Immature natural killer cell (primary cell): ENCODE results near the gene RASL10A. TPM values are rescaled to one million over a fixed set of nuclear protein-coding genes. Genes with fewer than 3 reads are reported as not detected.

ENCODE experiments used
- DNase-seq, 3 donors: peaks; one replicate each; pipeline ENCODE4 v3.0.0; 2022; ENCODE audit warnings: mixed read lengths in 1 of 3
- H3K27ac Mint-ChIP-seq, 6 donors: one replicate each; pipeline ENCODE4 v1.8.0; 2020; ENCODE audit warnings: mixed read lengths in 6 of 6, mild to moderate bottlenecking in 5 of 6, inconsistent platforms in 4 of 6, moderate library complexity in 3 of 6
- H3K27me3 Mint-ChIP-seq, 3 donors: one replicate each; pipeline ENCODE4 v1.8.0; 2020 to 2021; ENCODE audit warnings: low read depth in 3 of 3, mild to moderate bottlenecking in 3 of 3, mixed read lengths in 3 of 3, moderate library complexity in 3 of 3, inconsistent platforms in 1 of 3
- H3K36me3 Mint-ChIP-seq, 3 donors: one replicate each; pipeline ENCODE4 v1.8.0; 2020; ENCODE audit warnings: mixed read lengths in 3 of 3, inconsistent platforms in 2 of 3, mild to moderate bottlenecking in 2 of 3
- H3K4me1 Mint-ChIP-seq, 2 donors: one replicate each; pipeline ENCODE4 v1.8.0; 2020; ENCODE audit warnings: inconsistent platforms in 2 of 2, mild to moderate bottlenecking in 2 of 2, mixed read lengths in 2 of 2, moderate library complexity in 1 of 2
- H3K4me3 Mint-ChIP-seq, 5 donors: one replicate each; pipeline ENCODE4 v1.8.0; 2020; ENCODE audit warnings: mild to moderate bottlenecking in 5 of 5, mixed read lengths in 5 of 5, inconsistent platforms in 3 of 5, moderate library complexity in 3 of 5
- H3K9me3 Mint-ChIP-seq, 6 donors: one replicate each; pipeline ENCODE4 v1.8.0; 2020; ENCODE audit warnings: mild to moderate bottlenecking in 6 of 6, mixed read lengths in 6 of 6, inconsistent platforms in 4 of 6, moderate library complexity in 3 of 6
- polyA plus RNA-seq, 3 donors: library from polyadenylated mRNA; unstranded; fragments of 300-500 nt; fragmentation: Illumina TruSeq; gene quantifications; one replicate each; pipeline ENCODE4 v1.2.3, GENCODE V29; 2021

The RASL10A gene
- polyA plus RNA-seq, 3 donors from 2014 or later: not detected

DNA sequence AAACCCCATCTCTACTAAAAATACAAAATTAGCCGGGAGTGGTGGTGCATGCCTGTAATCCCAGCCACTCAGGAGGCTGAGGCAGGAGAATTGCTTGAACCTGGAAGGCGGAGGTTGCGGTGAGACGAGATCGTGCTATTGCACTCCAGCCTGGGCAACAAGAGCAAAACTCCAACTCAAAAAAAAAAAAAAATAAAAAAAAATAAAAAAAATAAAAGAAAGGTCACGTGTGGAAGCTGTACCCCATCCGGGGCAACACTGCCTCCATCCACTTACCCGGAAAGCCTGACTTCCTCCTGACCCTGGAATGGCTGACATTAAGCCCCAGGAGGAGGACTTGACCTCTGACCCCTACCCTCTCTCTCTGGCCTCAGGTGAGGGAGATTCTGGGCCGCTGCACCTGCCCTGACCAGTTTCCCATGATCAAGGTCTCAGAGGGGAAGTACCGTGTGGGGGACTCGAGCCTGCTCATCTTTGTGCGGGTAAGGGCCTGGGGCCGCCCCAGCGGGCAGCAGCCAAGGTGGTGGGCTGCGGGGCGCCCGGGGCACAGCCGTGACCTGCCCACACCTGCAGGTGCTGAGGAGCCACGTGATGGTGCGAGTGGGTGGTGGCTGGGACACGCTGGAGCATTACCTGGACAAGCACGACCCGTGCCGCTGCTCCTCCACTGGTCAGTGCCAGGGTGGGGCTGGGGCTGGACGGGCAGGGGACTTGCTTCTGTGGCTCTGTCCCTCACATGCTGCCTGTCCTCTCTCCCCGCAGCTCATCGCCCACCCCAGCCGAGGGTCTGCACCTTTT, 5.2 kb downstream of the RASL10A start:
- no peak overlapping the region for H3K27ac Mint-ChIP-seq
- H3K27me3 Mint-ChIP-seq: peaks cover 13 to 15% (median 15%) of the 10 kb centered on the region in 3 donors
- H3K9me3 Mint-ChIP-seq: no peaks in the 10 kb centered on the region
- no peak for DNase-seq
- H3K36me3 Mint-ChIP-seq: no peaks in the 10 kb centered on the region
- H3K4me1 Mint-ChIP-seq: peaks cover 18 to 26% of the 10 kb centered on the region in 2 donors
- no peak overlapping the region for H3K4me3 Mint-ChIP-seq

DNA sequence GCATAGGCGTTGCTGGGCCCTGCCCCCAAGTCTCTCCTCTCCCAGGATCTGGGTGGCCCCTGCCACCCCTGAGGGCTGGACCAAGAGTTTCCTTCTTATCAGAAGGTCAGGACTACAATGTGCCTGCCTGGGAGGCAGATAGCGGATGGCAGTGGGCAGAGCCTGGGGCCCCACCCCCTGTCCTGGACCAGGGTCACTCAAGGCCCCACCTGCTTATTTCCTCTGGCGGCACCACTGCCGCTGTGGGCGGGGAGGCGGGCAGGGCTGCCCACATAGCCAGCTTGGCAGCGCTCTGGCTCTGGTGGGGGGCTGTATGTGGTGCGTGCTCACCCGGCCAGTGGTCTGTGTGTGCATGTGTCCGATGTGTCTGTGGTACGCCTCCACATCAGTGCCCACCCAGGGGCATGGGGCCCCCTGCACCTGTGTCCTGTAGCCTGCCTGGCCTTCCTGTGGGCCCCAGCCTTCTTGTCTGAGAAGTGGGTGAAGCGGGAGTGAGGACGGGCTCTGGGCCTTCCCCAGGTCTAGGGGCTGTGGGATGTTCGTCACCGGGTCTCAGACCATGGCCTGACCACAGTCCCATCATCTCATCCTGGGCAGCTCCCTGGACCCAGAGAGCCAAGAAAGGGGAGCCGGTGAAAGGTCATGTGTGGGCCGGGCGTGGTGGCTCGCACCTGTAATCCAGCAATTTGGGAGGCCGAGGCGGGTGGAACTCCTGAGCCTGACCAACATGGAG, 6.0 kb downstream of the RASL10A start:
- no peak for DNase-seq
- H3K27me3 Mint-ChIP-seq: peaks cover 13 to 16% (median 15%) of the 10 kb centered on the region in 3 donors
- H3K27ac Mint-ChIP-seq: no peak overlapping the region
- H3K4me1 Mint-ChIP-seq: peaks cover 16 to 25% of the 10 kb centered on the region in 2 donors
- H3K9me3 Mint-ChIP-seq: no peaks in the 10 kb centered on the region
- no peak overlapping the region for H3K4me3 Mint-ChIP-seq
- no peaks in the 10 kb centered on the region for H3K36me3 Mint-ChIP-seq

DNA sequence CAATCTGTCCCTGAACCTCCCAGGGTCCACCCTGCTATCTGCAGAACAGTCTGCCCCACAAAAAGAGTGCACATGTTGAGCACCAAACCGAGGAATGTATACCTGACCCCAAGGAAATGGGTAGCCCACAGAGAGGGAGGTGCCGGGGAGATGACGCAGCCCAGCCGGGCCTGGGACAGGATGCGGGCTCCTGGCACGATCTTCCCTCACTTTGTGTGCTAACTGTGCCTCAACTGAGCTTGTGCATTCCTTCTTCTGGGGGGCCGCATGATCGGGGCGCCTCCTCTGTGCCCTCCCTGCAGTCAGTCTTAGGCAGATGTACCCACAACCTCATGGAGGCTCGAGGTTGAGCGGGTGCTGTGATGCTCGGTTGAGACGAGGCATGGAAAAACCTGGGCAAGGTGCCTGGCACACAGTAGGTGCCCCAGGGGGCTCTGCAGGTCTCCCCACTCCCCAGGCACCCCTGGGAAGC, 6.7 kb downstream of the RASL10A start:
- Mint-ChIP-seq H3K27ac (no peak overlapping the region), H3K36me3 (no peaks in the 10 kb centered on the region), H3K27me3 (peaks cover 9 to 12% (median 9%) of the 10 kb centered on the region in 3 donors), H3K4me1 (peaks cover 9 to 18% of the 10 kb centered on the region in 2 donors), H3K9me3 (no peaks in the 10 kb centered on the region), H3K4me3 (peak overlapping the region in 3 of 5 donors; percentile 18 to 41 (median 30))
- DNase-seq: peak in 1 of 3 donors; percentile 20

DNA sequence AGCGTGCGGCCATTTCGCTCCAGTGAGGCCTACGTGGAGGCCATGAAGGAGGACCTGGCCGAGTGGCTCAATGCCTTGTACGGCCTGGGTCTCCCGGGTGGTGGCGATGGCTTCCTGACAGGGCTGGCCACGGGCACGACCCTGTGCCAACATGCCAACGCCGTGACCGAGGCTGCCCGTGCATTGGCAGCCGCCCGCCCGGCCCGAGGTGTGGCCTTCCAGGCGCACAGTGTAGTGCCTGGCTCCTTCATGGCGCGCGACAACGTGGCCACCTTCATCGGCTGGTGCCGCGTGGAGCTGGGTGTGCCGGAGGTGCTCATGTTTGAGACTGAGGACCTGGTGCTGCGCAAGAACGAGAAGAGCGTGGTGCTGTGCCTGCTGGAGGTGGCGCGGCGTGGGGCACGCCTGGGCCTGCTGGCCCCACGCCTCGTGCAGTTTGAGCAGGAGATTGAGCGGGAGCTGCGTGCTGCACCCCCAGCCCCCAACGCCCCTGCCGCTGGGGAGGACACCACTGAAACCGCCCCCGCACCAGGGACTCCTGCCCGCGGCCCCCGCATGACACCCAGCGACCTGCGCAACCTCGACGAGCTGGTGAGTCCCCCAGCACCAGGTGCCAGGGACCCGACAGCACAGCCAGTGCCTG, 7.2 kb downstream of the RASL10A start:
- Mint-ChIP-seq H3K4me1 (peaks cover 9 to 14% of the 10 kb centered on the region in 2 donors), H3K27ac (no peak overlapping the region), H3K36me3 (no peaks in the 10 kb centered on the region), H3K4me3 (peak overlapping the region in 1 of 5 donors; percentile 41), H3K9me3 (no peaks in the 10 kb centered on the region), H3K27me3 (peaks cover 8 to 12% (median 9%) of the 10 kb centered on the region in 3 donors)
- no peak for DNase-seq

DNA sequence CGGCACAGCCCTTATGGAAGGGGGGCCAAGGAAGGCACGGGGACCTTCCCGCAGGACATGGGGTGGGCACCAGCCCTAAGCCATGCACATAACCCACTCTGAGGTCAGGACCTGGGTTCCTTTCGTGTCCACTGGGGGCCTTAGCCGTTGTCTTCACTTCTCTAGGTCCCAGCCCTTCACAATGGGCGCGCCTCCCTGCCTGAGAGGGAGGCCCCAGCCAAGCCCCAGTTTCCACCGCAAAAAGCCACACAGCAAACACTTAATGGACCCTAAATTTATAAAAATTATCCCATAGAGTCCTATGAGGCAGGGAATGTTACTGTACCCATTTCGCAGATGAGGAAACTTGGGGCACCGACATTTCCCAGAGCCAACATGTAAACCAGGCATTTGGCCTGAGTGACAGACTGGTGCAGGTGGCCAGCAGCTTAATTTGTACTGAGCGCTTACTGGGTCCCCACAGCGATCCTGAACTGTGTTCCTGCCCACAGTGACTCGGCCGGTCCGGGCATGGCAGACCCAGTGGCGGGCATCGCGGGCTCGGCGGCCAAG, 7.8 kb downstream of the RASL10A start:
- Mint-ChIP-seq H3K27ac (no peak overlapping the region), H3K4me3 (peak overlapping the region; percentile 74 to 85 (median 79)), H3K4me1 (peaks cover 9 to 14% of the 10 kb centered on the region in 2 donors), H3K9me3 (no peaks in the 10 kb centered on the region), H3K36me3 (no peaks in the 10 kb centered on the region), H3K27me3 (peaks cover 8 to 12% (median 9%) of the 10 kb centered on the region in 3 donors)
- no peak for DNase-seq

DNA sequence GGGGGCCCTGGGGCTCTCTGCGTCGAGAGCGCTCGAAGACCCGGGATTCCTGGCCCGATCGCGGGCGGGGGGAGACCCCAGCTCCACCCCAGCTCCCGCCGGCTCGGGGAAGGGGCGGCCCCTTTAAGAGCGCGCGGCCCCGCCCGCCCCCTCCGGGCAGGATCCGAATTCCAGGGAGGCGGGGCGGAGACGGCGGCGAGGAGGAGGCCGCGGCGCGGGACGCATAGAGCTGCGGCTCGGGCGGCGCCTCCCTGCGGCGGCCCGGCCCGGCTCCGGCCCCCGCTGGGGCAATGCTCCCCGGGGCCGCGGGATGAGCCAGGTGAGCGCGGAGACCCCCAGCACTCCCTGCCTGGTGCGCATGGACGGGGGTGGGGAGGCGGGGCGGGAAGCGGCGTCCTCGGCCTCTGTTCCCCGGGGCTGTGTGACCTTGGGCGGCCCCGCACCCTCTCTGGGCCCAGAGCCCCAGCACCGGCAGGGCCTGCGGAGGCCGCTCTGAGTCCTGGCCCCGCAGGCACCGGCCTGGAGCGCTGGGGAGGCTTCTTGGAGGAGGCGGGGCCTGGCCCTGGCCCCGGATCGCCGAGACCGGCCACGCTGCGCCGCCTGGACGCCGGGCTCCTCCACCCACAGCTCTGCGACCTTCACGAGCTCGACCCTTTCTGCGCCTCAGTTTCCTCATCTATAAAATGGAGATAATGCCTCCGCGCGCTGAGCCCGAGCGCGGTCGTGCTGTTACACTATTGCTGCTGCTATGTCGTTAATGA, 8.5 kb downstream of the RASL10A start:
- no peak overlapping the region for H3K27ac Mint-ChIP-seq
- peaks cover 8 to 9% (median 8%) of the 10 kb centered on the region in 3 donors for H3K27me3 Mint-ChIP-seq

DNA sequence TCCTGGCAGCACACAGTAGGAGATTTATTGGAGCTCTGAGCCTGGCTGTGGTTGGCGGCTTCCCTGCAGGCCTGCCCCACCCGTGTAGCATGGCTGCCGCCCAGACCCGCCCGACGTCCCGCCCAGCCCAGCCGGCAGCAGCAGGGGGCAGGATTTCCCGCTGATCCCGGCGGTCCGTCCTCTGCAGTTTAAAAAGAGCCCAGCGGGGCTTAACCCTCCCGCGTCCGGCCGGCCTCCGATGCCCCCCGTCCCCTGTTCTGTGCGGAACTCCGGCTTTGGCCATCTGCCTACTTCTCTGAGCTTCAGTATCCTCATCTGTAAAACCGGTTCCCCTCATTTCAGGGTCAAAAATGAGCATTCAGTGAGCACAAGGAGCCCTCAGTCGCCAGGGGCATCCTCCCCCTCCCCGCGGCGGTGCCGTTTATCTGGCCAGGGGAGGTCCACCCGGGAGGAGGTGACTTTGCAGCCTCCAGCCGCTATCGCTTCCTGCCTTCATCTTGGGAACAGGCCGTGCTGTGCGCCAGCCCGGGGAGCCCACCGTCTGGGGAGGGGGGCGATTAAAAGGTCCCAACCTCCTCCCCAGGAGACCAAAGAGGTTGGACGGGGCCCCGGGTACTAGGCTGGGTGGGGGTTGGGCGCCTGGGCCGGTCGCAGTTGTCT, 9.2 kb downstream of the RASL10A start, which contains the start of gene GAS2L1:
Gene GAS2L1 (plus strand): TSS at position 476 of the 660 bp plus-strand sequence. CDS start 1,456 bp downstream, outside the sequence.
- Mint-ChIP-seq H3K9me3 (no peaks in the 10 kb centered on the region), H3K27me3 (peaks cover 8 to 14% (median 8%) of the 10 kb centered on the region in 3 donors), H3K4me1 (peaks cover 9 to 14% of the 10 kb centered on the region in 2 donors), H3K4me3 (peak within 1 kb of the TSS; percentile 75 to 85 (median 80)), H3K27ac (no peak within 1 kb of the TSS), H3K36me3 (peaks cover 0 to 2% (median 0%) of the 10 kb centered on the region in 3 donors)
- DNase-seq: no peak

More for the DNA sequence above, 8.5 kb downstream of the RASL10A start:
- peaks cover 9 to 14% of the 10 kb centered on the region in 2 donors for H3K4me1 Mint-ChIP-seq
- no peaks in the 10 kb centered on the region for H3K9me3 Mint-ChIP-seq
- DNase-seq: peak in 1 of 3 donors; percentile 12
- H3K4me3 Mint-ChIP-seq: peak overlapping the region; percentile 75 to 85 (median 80)
- no peaks in the 10 kb centered on the region for H3K36me3 Mint-ChIP-seq

DNA sequence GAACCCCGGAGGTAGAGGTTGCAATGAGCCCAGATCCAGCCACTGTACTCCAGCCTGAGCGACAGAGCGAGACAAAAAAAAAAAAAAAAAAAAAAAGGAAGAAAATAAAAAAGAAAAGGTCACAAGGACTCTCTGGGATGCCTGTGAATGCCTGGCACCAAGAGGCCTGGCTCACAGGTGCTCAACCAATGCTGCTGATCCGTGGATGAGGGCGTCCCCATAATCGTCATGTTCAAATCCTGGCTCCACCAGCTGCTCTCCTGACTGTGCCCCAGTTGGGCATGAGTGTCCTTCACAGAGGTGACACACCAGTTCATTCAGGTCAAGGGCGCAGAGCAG, 9.7 kb downstream of the RASL10A start:
- Mint-ChIP-seq H3K27me3 (peaks cover 8 to 18% (median 9%) of the 10 kb centered on the region in 3 donors), H3K4me3 (peak overlapping the region; percentile 56 to 85 (median 77)), H3K27ac (no peak overlapping the region)

DNA sequence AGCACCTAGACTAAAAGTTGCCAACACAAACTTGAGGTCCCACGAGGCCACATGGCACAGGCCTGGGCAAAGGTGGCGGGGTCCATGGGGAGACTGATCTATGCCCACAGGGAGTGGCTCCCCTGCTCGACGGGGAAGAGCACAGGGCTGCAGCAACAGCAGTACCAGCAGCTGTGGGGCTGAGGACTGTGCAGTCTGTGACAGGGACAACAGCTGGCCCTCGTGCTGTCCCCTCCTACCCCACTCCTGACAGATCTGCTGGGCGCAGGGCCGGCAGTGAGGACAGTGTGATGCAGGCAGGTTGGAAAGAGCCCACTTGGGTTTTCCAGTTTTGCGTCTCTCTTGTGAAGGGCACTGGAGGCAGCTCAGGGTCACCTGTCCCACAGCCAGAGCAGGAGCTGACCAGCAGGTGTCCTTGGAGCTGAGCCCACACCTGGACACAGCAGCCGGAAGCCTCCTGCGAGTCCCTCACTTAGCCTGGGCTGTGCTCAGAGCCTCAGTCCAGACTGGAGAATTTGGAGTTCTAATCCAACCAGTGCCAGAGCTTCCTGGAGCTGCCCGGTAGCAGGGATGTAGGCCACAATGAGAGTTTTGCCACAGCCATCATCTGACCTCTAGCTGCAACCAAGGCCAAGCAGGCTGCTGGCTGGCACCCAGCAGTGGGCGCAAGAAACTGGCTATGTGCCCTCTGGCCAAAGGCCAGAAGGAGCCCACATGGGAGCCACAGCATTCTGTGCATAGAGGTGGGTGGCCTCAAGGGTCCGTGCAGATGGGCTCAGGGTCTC, 12.6 kb downstream of the RASL10A start:
- Mint-ChIP-seq H3K9me3 (no peaks in the 10 kb centered on the region), H3K4me1 (peaks cover 9 to 14% of the 10 kb centered on the region in 2 donors), H3K27me3 (peaks cover 6 to 23% (median 15%) of the 10 kb centered on the region in 3 donors), H3K4me3 (no peak overlapping the region), H3K36me3 (peaks cover 8 to 29% (median 16%) of the 10 kb centered on the region in 3 donors), H3K27ac (no peak overlapping the region)
- DNase-seq: no peak

More for the DNA sequence above, 9.7 kb downstream of the RASL10A start:
- no peak for DNase-seq
- no peaks in the 10 kb centered on the region for H3K9me3 Mint-ChIP-seq
- H3K4me1 Mint-ChIP-seq: peaks cover 9 to 14% of the 10 kb centered on the region in 2 donors
- peaks cover 0 to 7% (median 3%) of the 10 kb centered on the region in 3 donors for H3K36me3 Mint-ChIP-seq

DNA sequence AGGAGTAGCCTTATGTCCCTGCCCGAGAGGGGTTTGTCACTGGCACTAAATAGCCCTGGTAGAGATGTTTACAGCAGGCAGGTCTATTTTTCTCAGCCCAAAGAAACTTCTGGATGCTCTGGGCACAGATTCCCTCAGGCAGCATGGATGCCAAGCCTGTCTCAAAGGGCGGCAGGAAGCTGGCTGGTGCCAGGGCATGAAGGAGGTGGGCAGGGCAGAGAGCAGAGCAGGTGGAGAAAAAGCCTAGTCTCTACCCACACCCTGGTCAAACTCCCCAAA, 13.2 kb downstream of the RASL10A start:
- Mint-ChIP-seq H3K27ac (peak overlapping the region in 1 of 6 donors; percentile 13), H3K4me3 (no peak overlapping the region), H3K36me3 (peaks cover 13 to 34% (median 21%) of the 10 kb centered on the region in 3 donors), H3K9me3 (no peaks in the 10 kb centered on the region), H3K4me1 (peaks cover 10 to 12% of the 10 kb centered on the region in 2 donors), H3K27me3 (peaks cover 5 to 20% (median 19%) of the 10 kb centered on the region in 3 donors)
- DNase-seq: no peak

DNA sequence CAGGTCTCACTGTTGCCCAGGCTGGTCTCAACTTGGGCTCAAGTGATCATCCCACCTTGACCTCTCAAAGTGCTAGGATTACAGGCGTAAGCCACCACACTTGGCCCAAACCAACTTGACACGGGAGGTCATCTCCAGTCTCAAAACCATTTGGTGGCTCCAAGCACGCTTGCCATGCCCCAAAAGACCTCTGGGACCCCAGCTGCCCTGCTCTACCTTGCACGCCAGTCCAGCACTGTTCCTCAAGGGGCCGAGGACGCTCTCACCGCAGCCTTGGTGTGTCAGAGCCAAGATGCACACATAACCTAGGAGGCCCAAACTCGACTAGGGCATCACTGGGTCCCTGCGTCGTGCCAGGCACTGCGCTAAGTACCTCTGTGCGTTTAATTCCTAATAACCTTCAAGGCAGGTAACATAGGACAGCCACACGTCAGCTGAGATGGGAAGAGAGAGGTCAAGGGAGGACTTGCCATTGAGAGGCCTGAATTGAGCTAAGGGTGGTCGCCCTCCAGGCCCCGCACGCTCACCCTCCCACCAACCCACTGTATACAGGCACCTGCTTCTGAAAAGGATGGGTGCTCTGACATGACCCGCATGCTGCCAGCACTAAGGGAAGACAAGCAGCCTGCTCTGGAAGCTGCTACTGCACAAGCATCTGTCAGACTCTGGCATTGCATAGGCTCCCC, 13.6 kb downstream of the RASL10A start:
- Mint-ChIP-seq H3K36me3 (peaks cover 13 to 39% (median 21%) of the 10 kb centered on the region in 3 donors), H3K27me3 (peaks cover 4 to 22% (median 18%) of the 10 kb centered on the region in 3 donors), H3K9me3 (no peaks in the 10 kb centered on the region), H3K27ac (peak overlapping the region in 2 of 6 donors; percentile 13 to 24), H3K4me3 (no peak overlapping the region), H3K4me1 (peaks cover 9 to 11% of the 10 kb centered on the region in 2 donors)
- DNase-seq: no peak
